Ramos (cell line): ENCODE data around the gene CST9.

Experiments used
- in situ Hi-C: fragments of 300-500 bp; cut with MboI; formaldehyde crosslinking; loops from one replicate; pipeline ENCODE4 v1.14.3; 2022; ENCODE audit warnings: low sequenced_read_pairs; ENCODE audit not compliant: unreplicated experiment

CST9 gene

GRCh38 chr20:23605867-23606651, at the start of gene CST9:
Gene CST9, minus strand, starts transcription at chr20:23605917. Its CDS starts 53 bp downstream, at chr20:23605864.
- in situ Hi-C loops = no loop called here

- in situ Hi-C loops = no loop called here
These were observed 49.0 kb upstream of the CST9 start for GRCh38 chr20:23654717-23655116.

- in situ Hi-C loops = no loop called here
These were observed 48.3 kb upstream of the CST9 start for GRCh38 chr20:23654000-23654399.

GRCh38 chr20:23653400-23653938, 47.8 kb upstream of the CST9 start:
- in situ Hi-C loops = no loop called here

GRCh38 chr20:23652926-23653325, 47.2 kb upstream of the CST9 start:
- in situ Hi-C loops = no loop called here

GRCh38 chr20:23652371-23652770, 46.7 kb upstream of the CST9 start:
- in situ Hi-C loops = no loop called here

GRCh38 chr20:23651117-23651516, 45.4 kb upstream of the CST9 start:
- in situ Hi-C loops = no loop called here

GRCh38 chr20:23649830-23650417, 44.2 kb upstream of the CST9 start:
- in situ Hi-C loops = no loop called here

- in situ Hi-C loops = no loop called here
These were observed 43.5 kb upstream of the CST9 start for GRCh38 chr20:23649242-23649641.

- in situ Hi-C loops = no loop called here
These were observed 41.6 kb upstream of the CST9 start for GRCh38 chr20:23647346-23647745.

GRCh38 chr20:23646106-23646873, 40.6 kb upstream of the CST9 start:
- in situ Hi-C loops = no loop called here

- in situ Hi-C loops = no loop called here
These were observed 39.9 kb upstream of the CST9 start for GRCh38 chr20:23645575-23645974.

GRCh38 chr20:23644164-23644563, 38.4 kb upstream of the CST9 start:
- in situ Hi-C loops = no loop called here

- in situ Hi-C loops = no loop called here
These were observed 37.9 kb upstream of the CST9 start for GRCh38 chr20:23643659-23644058.

GRCh38 chr20:23641936-23642751, 36.4 kb upstream of the CST9 start:
- in situ Hi-C loops = no loop called here

- in situ Hi-C loops = no loop called here
These were observed 35.3 kb upstream of the CST9 start for GRCh38 chr20:23640671-23641667.

GRCh38 chr20:23640018-23640601, 34.4 kb upstream of the CST9 start:
- in situ Hi-C loops = no loop called here

- in situ Hi-C loops = no loop called here
These were observed 33.8 kb upstream of the CST9 start for GRCh38 chr20:23639490-23639958.
